NCI-H69 (cell line): ENCODE measurements around the gene TSPAN9.

ENCODE experiments used
- DNase-seq: peaks from one replicate; lab custom pipeline; 2025; lab: John Stamatoyannopoulos, UW

Gene TSPAN9

GRCh38 chr12:3164454-3165077 lies 87.4 kb downstream of the TSPAN9 start:
- DNase-seq, result no peak

- DNase-seq, result no peak
Observed at GRCh38 chr12:3165078-3165980, 88.2 kb downstream of the TSPAN9 start.

GRCh38 chr12:3167636-3168035 lies 90.5 kb downstream of the TSPAN9 start:
- no peak for DNase-seq

- peak; percentile 64 for DNase-seq
Observed at GRCh38 chr12:3168223-3169221, 91.3 kb downstream of the TSPAN9 start.

- DNase-seq, result no peak
Observed at GRCh38 chr12:3170423-3171194, 93.4 kb downstream of the TSPAN9 start.

GRCh38 chr12:3171195-3171591 lies 94.0 kb downstream of the TSPAN9 start:
- DNase-seq, result no peak

GRCh38 chr12:3172124-3173007 lies 95.2 kb downstream of the TSPAN9 start:
- DNase-seq, result no peak

- DNase-seq, result peak; percentile 43
Observed at GRCh38 chr12:3173008-3173553, 95.9 kb downstream of the TSPAN9 start.

- DNase-seq, result no peak
Observed at GRCh38 chr12:3173912-3174311, 96.7 kb downstream of the TSPAN9 start.

- DNase-seq, result no peak
Observed at GRCh38 chr12:3175238-3175637, 98.1 kb downstream of the TSPAN9 start.

- DNase-seq, result no peak
Observed at GRCh38 chr12:3176754-3177153, 99.6 kb downstream of the TSPAN9 start.

GRCh38 chr12:3177778-3178425 lies 100.7 kb downstream of the TSPAN9 start:
- no peak for DNase-seq

- no peak for DNase-seq
Observed at GRCh38 chr12:3178671-3179313, 101.6 kb downstream of the TSPAN9 start.

- DNase-seq, result peak; percentile 17
Observed at GRCh38 chr12:3179731-3180130, 102.6 kb downstream of the TSPAN9 start.

GRCh38 chr12:3182426-3182825 lies 105.2 kb downstream of the TSPAN9 start:
- no peak for DNase-seq

GRCh38 chr12:3184485-3184884 lies 107.3 kb downstream of the TSPAN9 start:
- DNase-seq, result no peak

GRCh38 chr12:3185260-3185870 lies 108.2 kb downstream of the TSPAN9 start:
- no peak for DNase-seq

GRCh38 chr12:3186546-3187215 lies 109.5 kb downstream of the TSPAN9 start:
- DNase-seq, result no peak
